Parathyroid adenoma (tissue), 2 donors: ENCODE results near the gene COBLL1.

Source experiments
- H2AFZ ChIP-seq: fragments of 300-600 bp; sonication (generic); one replicate; pipeline ENCODE4 v1.7.0; 2017; ENCODE audit warnings: antibody characterized with exemption, mild to moderate bottlenecking
- H3K27ac ChIP-seq: fragments of 300-600 bp; sonication (generic); one replicate; pipeline ENCODE4 v1.7.0; 2017
- H3K27me3 ChIP-seq: fragments of 300-600 bp; sonication (generic); one replicate; pipeline ENCODE4 v1.7.0; 2017; ENCODE audit warnings: low read length; ENCODE audit not compliant: control insufficient read depth, insufficient read depth
- H3K36me3 ChIP-seq: fragments of 300-600 bp; sonication (generic); one replicate; pipeline ENCODE4 v1.7.0; 2017; ENCODE audit warnings: low read length; ENCODE audit not compliant: control insufficient read depth, insufficient read depth
- H3K4me1 ChIP-seq: fragments of 300-600 bp; sonication (generic); one replicate; pipeline ENCODE4 v1.7.0; 2017; ENCODE audit warnings: control low read depth
- H3K4me2 ChIP-seq: fragments of 300-600 bp; sonication (generic); one replicate; pipeline ENCODE4 v1.7.0; 2017; ENCODE audit warnings: low read length
- H3K4me3 ChIP-seq: fragments of 300-600 bp; sonication (generic); one replicate; pipeline ENCODE4 v1.7.0; 2017; ENCODE audit warnings: low read depth, low read length
- H3K79me2 ChIP-seq: fragments of 300-600 bp; sonication (generic); one replicate; pipeline ENCODE4 v1.7.0; 2017; ENCODE audit warnings: control low read depth
- H3K9ac ChIP-seq: fragments of 300-600 bp; sonication (generic); one replicate; pipeline ENCODE4 v1.7.0; 2017; ENCODE audit warnings: mild to moderate bottlenecking
- H3K9me3 ChIP-seq: fragments of 300-600 bp; sonication (generic); one replicate; pipeline ENCODE4 v1.7.0; 2017; ENCODE audit warnings: low read length; ENCODE audit not compliant: control insufficient read depth
- TF ChIP-seq, protein P1 (sequence below): fragments of 300-600 bp; sonication (generic); IDR thresholded peaks from one replicate; pipeline ENCODE4 v1.7.0; 2017; ENCODE audit warnings: antibody characterized with exemption, mild to moderate bottlenecking
- donor health status: primary hyperparathyroidism.

The COBLL1 gene

DNA sequence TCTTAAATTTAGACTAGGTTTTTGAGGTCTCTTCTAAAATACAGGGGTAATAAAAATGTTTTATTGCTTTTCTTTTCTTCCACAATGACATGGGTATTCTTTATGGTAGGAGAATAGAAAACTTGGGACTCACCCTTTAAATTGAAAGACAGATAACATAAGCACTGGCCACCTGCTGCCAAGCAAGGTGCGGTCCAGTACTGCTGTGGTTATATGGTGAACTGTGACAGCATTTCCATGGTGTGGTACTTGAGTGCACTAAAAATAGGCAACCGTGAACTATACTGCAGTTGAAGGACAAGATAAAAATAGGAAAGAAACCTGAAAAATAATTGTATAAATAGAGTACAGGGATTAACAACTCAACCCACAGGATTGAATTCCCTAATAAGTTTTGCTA lies 165.9 kb downstream of the COBLL1 start:
- Histone ChIP-seq H3K9me3 (no peaks in the 10 kb centered on the region), H3K4me2 (no peak overlapping the region), H3K27ac (no peak overlapping the region), H2AFZ (no peak overlapping the region), H3K36me3 (no peaks in the 10 kb centered on the region), H3K4me3 (no peak overlapping the region), H3K79me2 (no peaks in the 10 kb centered on the region), H3K4me1 (no peaks in the 10 kb centered on the region), H3K9ac (no peak overlapping the region), H3K27me3 (no peaks in the 10 kb centered on the region)
- TF ChIP-seq, protein P1, sequence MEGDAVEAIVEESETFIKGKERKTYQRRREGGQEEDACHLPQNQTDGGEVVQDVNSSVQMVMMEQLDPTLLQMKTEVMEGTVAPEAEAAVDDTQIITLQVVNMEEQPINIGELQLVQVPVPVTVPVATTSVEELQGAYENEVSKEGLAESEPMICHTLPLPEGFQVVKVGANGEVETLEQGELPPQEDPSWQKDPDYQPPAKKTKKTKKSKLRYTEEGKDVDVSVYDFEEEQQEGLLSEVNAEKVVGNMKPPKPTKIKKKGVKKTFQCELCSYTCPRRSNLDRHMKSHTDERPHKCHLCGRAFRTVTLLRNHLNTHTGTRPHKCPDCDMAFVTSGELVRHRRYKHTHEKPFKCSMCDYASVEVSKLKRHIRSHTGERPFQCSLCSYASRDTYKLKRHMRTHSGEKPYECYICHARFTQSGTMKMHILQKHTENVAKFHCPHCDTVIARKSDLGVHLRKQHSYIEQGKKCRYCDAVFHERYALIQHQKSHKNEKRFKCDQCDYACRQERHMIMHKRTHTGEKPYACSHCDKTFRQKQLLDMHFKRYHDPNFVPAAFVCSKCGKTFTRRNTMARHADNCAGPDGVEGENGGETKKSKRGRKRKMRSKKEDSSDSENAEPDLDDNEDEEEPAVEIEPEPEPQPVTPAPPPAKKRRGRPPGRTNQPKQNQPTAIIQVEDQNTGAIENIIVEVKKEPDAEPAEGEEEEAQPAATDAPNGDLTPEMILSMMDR = no peak

DNA sequence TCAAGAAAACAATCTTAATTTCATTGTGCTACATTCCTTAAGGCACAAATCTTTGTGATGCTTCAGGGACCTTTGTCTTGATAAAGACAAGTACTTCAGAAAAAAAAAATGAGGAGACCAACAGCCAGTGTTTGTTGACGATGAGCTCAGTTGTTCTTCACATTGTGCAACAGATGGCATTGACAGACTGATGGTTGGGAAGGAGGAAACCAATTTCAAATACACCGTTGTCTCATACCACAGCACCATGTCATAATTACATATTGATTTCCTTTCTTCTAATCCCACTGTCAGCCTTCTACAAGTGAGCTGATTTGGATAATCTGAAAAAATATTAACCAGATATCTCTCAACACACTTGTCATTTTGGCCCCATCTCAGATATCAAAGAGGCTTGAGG lies 166.6 kb downstream of the COBLL1 start:
- H3K27me3 ChIP-seq = no peaks in the 10 kb centered on the region
- H3K4me3 ChIP-seq = no peak overlapping the region
- no peak overlapping the region for H2AFZ ChIP-seq
- H3K79me2 ChIP-seq = no peaks in the 10 kb centered on the region
- H3K36me3 ChIP-seq = no peaks in the 10 kb centered on the region
- no peak overlapping the region for H3K9ac ChIP-seq
- H3K9me3 ChIP-seq = no peaks in the 10 kb centered on the region
- TF ChIP-seq, protein P1 = no peak
- H3K4me2 ChIP-seq = no peak overlapping the region
- no peak overlapping the region for H3K27ac ChIP-seq
- no peaks in the 10 kb centered on the region for H3K4me1 ChIP-seq

DNA sequence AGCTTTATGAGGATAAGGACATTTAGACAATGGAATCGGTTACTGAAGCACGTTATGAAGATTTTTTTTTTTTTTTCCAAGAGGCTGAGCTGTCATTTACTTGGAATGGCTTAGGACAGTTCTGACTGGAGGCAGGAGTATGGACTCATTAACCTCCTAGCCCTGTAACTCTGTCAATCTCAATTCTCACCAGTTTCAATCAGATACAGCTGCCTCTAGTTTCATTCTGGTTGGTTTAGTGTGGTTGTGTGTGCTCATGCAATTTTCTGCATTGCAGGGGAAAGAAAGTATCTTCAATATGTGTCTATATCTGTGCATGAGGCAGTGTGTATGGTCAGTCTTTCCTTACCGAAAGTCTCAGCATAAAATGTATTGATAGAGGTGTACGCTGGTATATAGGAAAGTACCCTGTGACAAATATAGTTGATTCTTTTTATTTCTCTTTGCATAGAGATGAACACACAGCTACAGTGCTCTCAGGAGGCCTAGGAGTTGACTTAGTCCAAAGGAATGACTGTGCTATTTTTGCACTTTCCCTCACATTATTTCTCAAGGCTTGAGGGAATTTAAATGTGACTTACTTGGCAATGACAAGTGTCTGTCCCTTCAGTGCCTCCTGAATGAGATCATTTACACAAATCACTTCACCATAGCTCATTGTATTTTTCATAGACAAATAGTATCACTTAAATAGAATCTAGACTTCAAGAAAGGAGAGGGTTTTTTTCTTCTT lies 169.8 kb downstream of the COBLL1 start:
- Histone ChIP-seq H3K9ac (no peak overlapping the region), H2AFZ (no peak overlapping the region), H3K9me3 (no peaks in the 10 kb centered on the region), H3K27ac (no peak overlapping the region), H3K36me3 (no peaks in the 10 kb centered on the region), H3K4me2 (no peak overlapping the region), H3K79me2 (no peaks in the 10 kb centered on the region), H3K27me3 (no peaks in the 10 kb centered on the region), H3K4me3 (no peak overlapping the region), H3K4me1 (no peaks in the 10 kb centered on the region)
- TF ChIP-seq, protein P1 = no peak

DNA sequence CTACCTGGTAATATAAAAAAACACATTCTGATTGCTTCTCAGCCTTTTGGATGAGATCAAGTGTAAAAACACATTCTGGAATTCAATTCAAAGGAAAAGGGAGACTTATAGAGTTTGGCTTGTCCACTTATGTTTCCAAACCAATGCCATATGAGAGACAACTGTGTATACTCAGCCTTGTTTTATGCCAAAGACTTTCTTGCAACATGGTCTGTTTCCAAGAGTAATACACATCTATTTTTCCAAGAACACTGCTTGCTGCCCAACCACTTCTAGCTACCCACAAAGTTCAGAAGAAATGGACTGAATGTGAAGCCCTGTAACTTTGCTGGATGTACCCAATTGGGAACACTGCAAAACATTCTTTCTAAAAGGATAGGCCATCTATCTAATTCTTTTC lies 172.3 kb downstream of the COBLL1 start:
- no peak overlapping the region for H3K27ac ChIP-seq
- no peak overlapping the region for H3K4me2 ChIP-seq
- H3K9me3 ChIP-seq = no peaks in the 10 kb centered on the region
- no peak overlapping the region for H2AFZ ChIP-seq
- no peaks in the 10 kb centered on the region for H3K36me3 ChIP-seq
- TF ChIP-seq, protein P1 = no peak
- H3K79me2 ChIP-seq = no peaks in the 10 kb centered on the region
- H3K9ac ChIP-seq = no peak overlapping the region
- no peaks in the 10 kb centered on the region for H3K27me3 ChIP-seq
- no peaks in the 10 kb centered on the region for H3K4me1 ChIP-seq
- no peak overlapping the region for H3K4me3 ChIP-seq

DNA sequence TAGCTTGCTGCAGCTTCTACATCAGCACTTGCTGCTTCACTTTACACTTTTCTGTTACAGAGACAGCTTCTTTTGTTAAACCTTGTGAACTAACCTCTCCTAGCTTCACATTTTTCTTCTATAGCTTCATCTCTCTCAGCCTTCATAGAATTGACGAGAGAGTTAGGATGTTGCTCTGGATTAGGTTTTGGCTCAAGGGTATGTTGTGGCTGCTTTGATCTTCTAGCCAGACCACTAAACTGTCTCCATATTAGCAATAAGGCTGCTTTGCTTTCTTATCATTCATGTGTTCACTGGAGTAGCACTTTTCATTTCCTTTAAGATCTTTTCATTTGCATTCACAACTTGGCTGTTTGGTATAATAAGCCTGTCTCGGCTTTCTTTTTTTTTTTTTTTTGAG lies 174.1 kb downstream of the COBLL1 start:
- TF ChIP-seq, protein P1 = no peak
- Histone ChIP-seq H3K36me3 (no peaks in the 10 kb centered on the region), H3K4me2 (no peak overlapping the region), H3K79me2 (no peaks in the 10 kb centered on the region), H3K27ac (no peak overlapping the region), H3K9me3 (no peaks in the 10 kb centered on the region), H3K4me1 (no peaks in the 10 kb centered on the region), H2AFZ (no peak overlapping the region), H3K4me3 (no peak overlapping the region), H3K9ac (no peak overlapping the region), H3K27me3 (no peaks in the 10 kb centered on the region)
